Right hindlimb (tissue), 1 donor: ENCODE measurements around the gene PAQR9.
A peak's percentile ranks its signal among the peaks of the same experiment; 100 is the strongest.

Experiments
- DNase-seq: peaks from one replicate; pipeline ENCODE4 v3.0.0-alpha.2; 2018

Gene PAQR9

GRCh38 chr3:142981108-142981507 is 17.6 kb upstream of the PAQR9 start:
- no peak for DNase-seq

GRCh38 chr3:142977399-142977728 is 13.9 kb upstream of the PAQR9 start:
- DNase-seq, result no peak

GRCh38 chr3:142976621-142977398 is 13.3 kb upstream of the PAQR9 start:
- DNase-seq, result peak; percentile 57

DNA sequence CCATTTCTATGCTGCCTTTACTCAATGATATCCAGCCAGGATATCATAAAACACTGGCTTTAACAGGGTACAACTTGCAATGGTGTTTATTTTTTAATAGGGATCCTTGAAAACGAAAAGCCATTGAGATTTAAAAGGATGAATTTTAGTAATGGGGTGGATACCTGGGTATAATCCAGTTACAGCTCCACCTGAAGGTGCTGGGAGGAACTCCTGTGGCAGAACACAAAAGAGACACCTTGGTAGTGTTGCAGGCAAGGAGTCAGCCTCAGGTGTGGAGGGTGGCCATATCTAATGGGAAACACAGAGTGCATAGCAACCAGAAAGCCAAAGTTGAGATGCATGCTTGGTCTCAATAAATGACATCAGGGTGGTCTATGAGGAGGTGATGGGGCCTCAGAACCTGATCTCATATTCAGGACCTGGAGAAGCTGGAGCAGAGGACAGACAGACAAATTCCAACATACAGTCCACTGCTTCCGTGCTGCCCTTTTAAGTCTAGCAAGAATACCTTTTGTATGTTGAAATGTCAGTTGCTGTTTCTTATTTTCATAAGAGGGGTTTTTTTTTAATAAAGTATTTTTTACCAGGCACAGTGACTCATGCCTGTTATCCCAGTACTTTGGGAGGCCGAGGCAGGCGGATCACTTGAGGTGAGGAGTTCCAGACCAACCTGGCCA is 12.0 kb upstream of the PAQR9 start:
- no peak for DNase-seq

GRCh38 chr3:142973217-142974009 is 9.9 kb upstream of the PAQR9 start:
- no peak for DNase-seq

DNA sequence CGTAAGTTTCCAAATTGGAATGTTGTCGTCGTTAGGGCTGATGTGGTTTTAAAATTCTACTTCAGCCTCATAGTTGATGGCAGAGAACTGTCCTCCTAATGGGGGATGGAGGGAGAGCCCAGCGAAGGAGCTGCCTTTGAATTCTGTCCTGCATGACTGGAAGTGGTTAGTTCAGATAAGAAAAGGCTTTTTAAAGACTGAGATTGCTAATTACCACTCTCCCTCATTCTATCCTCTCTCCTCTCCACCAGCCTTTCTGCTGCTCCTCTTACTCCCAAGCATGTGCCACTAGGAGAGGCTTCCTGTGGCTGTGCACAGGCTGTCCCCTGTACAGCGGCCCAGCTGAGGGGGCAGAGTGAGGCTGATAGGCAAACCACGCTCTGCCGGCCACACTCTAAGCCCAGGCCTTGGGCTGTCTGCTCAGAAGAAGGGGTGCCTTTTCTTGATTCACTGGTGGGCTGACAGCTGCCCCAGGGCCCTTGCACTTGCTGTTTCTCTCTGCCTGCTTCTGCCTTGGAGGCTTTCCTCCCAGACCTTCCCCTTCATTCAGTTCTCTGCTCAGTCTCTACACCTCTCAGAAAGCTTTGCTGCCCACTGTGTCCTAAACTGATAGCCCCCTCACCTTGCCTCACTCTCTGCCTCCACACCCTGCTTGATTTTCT is 8.7 kb upstream of the PAQR9 start:
- no peak for DNase-seq

GRCh38 chr3:142971431-142971830 is 8.0 kb upstream of the PAQR9 start:
- no peak for DNase-seq

- no peak for DNase-seq
Measured at GRCh38 chr3:142968319-142969025, 5.0 kb upstream of the PAQR9 start.

- DNase-seq, result no peak
Measured at GRCh38 chr3:142966808-142967207, 3.3 kb upstream of the PAQR9 start.

GRCh38 chr3:142965581-142965980 is 2.1 kb upstream of the PAQR9 start:
- DNase-seq, result no peak

- DNase-seq, result no peak
Measured at GRCh38 chr3:142963234-142963515, 299 bp downstream of the PAQR9 start.

GRCh38 chr3:142962520-142963233 is 797 bp downstream of the PAQR9 start:
- no peak for DNase-seq

DNA sequence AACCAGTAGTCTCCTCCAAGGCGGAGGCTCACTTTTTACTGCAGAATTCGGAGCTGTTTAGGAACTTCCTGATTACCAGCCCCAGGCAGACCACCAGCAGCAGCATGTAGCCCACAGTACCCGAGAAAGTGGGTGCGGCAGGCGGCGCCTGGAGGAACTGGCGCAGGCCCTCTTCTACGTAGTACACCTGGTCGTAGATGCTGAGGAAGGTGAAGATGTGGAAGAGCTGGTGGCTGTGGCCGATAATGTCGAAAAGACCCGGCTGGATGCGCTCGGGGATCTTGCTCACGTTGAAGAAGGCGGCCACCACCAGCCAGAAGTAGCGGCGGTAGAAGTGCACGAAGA is 1.3 kb downstream of the PAQR9 start:
- DNase-seq, result no peak

GRCh38 chr3:142961539-142961938 is 1.9 kb downstream of the PAQR9 start:
- no peak for DNase-seq

DNA sequence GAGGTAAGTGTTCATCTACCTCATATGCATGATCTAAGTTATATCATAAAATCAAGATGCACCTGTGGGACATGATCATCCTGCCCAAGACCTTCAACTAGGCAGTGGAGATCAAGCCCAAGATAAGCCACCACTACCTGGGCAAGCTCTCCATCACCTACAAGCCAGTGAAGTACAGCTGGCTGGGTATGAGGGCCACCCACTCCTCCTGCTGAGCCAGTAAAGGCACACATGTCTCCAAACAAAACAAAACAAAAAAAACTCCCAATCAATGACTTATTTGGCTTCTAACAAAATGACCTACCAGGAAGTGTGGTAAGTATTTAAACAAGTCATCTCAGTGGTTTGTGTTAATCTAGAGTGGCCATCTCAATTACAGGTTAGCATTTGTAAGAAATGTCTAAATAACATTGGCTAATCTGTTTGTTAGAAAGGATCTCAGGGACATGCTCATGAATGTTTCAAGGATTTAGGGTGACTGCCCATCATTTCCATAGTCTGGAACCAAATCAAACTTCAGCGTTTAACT is 3.1 kb downstream of the PAQR9 start:
- DNase-seq, result no peak

DNA sequence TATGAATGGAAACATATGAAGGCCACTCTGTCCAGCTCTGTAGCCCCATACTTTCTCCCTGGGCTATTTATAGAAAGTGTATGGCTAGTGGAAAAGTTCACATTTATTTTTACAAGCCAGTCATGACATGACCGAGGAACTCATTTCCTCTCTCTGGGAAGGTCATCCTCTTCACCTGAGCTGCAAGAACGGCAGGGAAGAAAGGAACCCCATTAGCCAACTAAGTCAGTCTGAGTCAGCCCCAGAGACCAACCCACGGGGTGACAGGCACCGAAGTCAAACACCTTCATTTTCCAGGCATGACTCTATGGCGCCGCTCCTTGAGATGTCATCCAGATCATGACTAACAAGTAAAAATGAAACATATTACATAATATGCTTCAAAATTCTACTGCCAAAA is 4.8 kb downstream of the PAQR9 start:
- DNase-seq, result no peak

GRCh38 chr3:142953443-142953842 is 10.0 kb downstream of the PAQR9 start:
- DNase-seq, result no peak

DNA sequence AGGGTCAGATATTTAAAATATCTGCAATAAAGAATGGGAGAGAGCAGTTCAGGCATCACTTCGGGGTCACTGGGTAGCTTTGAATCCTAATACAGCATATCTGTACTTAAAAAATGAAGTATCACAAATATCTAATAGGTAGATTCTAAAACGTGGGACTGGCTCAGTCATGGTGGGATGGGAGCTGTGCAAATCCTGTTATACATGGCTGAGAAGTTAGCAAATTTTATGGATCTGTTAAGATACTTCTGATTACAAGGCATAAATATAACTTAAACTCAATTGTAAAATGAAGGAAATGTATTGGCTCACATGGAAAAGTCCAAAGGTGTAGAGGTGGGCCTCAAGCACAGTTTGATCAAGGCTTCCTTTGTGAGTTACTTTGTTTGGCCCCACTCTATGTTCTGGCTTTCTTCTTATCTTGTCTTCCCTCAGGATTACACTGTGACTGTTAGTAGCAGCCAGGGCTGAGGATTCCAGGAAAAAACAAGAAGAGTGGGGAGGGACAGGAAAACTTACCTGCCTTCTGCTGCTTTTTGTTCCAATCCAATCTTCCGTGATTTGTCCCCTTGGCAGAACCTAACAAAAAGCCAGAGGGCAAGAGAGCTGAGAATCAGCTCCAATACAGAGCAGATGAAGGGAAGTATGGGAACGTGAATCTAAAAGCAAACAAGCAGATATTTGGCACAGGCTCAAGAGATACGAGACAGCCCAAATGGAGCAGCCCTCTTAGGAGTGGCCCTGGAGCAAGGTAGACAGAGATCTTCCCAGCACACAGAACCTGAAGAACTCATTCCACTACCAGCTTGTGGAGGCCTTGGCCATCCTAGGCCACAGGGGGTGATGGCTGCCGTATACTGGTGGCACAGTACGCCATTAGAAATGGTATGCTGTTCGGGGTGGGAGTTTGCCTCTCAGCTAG is 10.9 kb downstream of the PAQR9 start:
- DNase-seq, result no peak

GRCh38 chr3:142951794-142952193 is 11.7 kb downstream of the PAQR9 start:
- DNase-seq, result no peak

GRCh38 chr3:142950972-142951371 is 12.5 kb downstream of the PAQR9 start:
- no peak for DNase-seq
